HepG2 (cell line): ENCODE measurements around the gene ABCC10. TPM values are rescaled to one million over a fixed set of nuclear protein-coding genes. Genes with fewer than 3 reads are reported as not detected.
A peak's percentile ranks its signal among the peaks of the same experiment; 100 is the strongest.

Experiments used
- FOXJ3 ChIP-seq: sonication (generic); formaldehyde crosslinking; IDR thresholded peaks from 2 replicates; pipeline ENCODE4 v1.4.0; 2020; ENCODE audit warnings: missing genetic modification reagents, mild to moderate bottlenecking, borderline replicate concordance
- FOXP1 ChIP-seq, 2 experiments: fragments of 450-650 bp in 1 of 2; IDR thresholded peaks; 2 replicates each; pipeline ENCODE4 v1.6.1; 2017 to 2018; ENCODE audit warnings: antibody characterized with exemption in 1 of 2
- HNF1B ChIP-seq: sonication (generic); formaldehyde crosslinking; IDR thresholded peaks from 2 replicates; pipeline ENCODE4 v1.5.1; 2020; ENCODE audit warnings: mild to moderate bottlenecking, moderate library complexity, missing genetic modification reagents
- KDM5B ChIP-seq: sonication (generic); formaldehyde crosslinking; IDR thresholded peaks from 2 replicates; pipeline ENCODE4 v1.4.0; 2020; ENCODE audit warnings: missing genetic modification reagents, mild to moderate bottlenecking, borderline replicate concordance
- KMT2A ChIP-seq: sonication (generic); formaldehyde crosslinking; IDR thresholded peaks from 2 replicates; pipeline ENCODE4 v1.4.0; 2020; ENCODE audit warnings: missing genetic modification reagents
- MEIS2 ChIP-seq: sonication (generic); formaldehyde crosslinking; IDR thresholded peaks from 2 replicates; pipeline ENCODE4 v1.9.0; 2021; ENCODE audit warnings: mild to moderate bottlenecking, missing genetic modification reagents
- PITX1 ChIP-seq: sonication (generic); formaldehyde crosslinking; IDR thresholded peaks from 2 replicates; pipeline ENCODE4 v1.5.1; 2020; ENCODE audit warnings: mild to moderate bottlenecking, missing genetic modification reagents
- POGZ ChIP-seq: sonication (generic); formaldehyde crosslinking; IDR thresholded peaks from 2 replicates; pipeline ENCODE4 v1.4.0; 2020; ENCODE audit warnings: mild to moderate bottlenecking, missing genetic modification reagents
- SALL1 ChIP-seq: sonication (generic); formaldehyde crosslinking; IDR thresholded peaks from 2 replicates; pipeline ENCODE4 v1.8.0; 2022; ENCODE audit warnings: mild to moderate bottlenecking, missing genetic modification reagents
- THAP8 ChIP-seq: sonication (generic); formaldehyde crosslinking; IDR thresholded peaks from 2 replicates; pipeline ENCODE4 v1.5.1; 2020; ENCODE audit warnings: missing genetic modification reagents, mild to moderate bottlenecking, borderline replicate concordance
- ZBTB44 ChIP-seq: sonication (generic); formaldehyde crosslinking; IDR thresholded peaks from 2 replicates; pipeline ENCODE4 v1.4.0; 2020; ENCODE audit warnings: missing genetic modification reagents
- ZNF407 ChIP-seq: sonication (generic); formaldehyde crosslinking; IDR thresholded peaks from one replicate; pipeline ENCODE4 v1.5.1; 2020; ENCODE audit warnings: mild to moderate bottlenecking, missing genetic modification reagents; ENCODE audit errors: not compliant biosample characterization
- ZNF775 ChIP-seq: sonication (generic); formaldehyde crosslinking; IDR thresholded peaks from 2 replicates; pipeline ENCODE4 v1.4.0; 2020; ENCODE audit warnings: missing genetic modification reagents, mild to moderate bottlenecking, moderate library complexity, borderline replicate concordance
- polyA plus RNA-seq, 8 experiments: library from polyadenylated mRNA; depleted of rRNA in 3 of 8; stranded (reverse) in 7 of 8; unstranded in 1 of 8; fragments of >200 nt; fragmentation: Illumina TruSeq in 4 of 8; extraction: Trizol in 4 of 8; gene quantifications; 2 replicates each; pipeline versions ENCODE4 v1.2.1 to v1.2.3, GENCODE V29; 2011 to 2016; ENCODE audit warnings: low read depth in 4 of 8, missing spikeins in 1 of 8, mixed read lengths in 1 of 8; ENCODE audit not compliant: insufficient read depth in 1 of 8
- total RNA-seq, 5 experiments: library from RNA; depleted of rRNA; stranded (reverse); fragments of >200 nt; fragmentation: Illumina TruSeq; extraction: Trizol; gene quantifications; 2 replicates each; pipeline ENCODE4 v1.2.3, GENCODE V29; 2016; ENCODE audit warnings: low read depth in 1 of 5
- TF ChIP-seq, protein P1 (sequence below): IDR thresholded peaks from 2 replicates; pipeline ENCODE4 v1.6.1; 2016; ENCODE audit warnings: missing genetic modification reagents, missing compliant biosample characterization
- TF ChIP-seq, protein P2 (sequence below): sonication (generic); IDR thresholded peaks from 2 replicates; pipeline ENCODE4 v1.6.1; 2016; ENCODE audit warnings: low read depth, borderline replicate concordance

Gene ABCC10
- total and polyA plus RNA-seq, 2 of the 13 experiments (the other 11 are each of a cell fraction or from before 2014, with no cell fraction given): 16.0 to 24.3 TPM

DNA sequence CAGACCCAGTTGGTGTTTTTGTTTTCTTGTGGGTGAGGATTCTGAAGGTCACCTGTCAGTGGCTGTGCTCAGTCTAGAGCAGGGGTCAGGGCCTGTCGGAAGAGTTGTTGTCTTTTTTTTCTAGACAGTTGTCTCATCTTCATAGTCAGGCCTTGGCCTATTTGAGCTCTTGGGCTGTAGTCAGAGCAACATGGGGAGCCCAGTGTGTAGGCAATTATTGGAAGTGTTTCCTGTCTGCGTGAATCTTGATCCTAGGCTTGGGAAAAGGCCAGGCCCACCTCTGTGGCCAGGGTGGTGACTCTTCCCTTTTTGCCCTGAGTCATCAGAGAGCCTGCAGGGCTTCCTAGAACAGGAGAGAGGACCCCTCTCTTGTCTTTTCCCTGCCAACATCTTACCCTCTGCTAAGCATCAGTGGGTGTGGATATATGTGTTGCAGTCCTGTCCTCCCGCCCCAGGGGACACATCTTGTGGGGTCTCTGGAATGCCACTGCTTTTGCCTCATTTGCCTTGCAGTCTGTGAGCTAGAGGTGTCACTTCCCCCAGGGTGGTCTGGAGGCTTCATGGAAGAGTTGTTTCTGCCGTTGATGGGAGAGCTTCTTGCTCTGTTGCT, 61.4 kb downstream of the ABCC10 start (continued):
- TF ChIP-seq ZNF407 (CRISPR knock-in tag) (peak; percentile 90), MEIS2 (CRISPR knock-in tag) (peak; percentile 96), KMT2A (no peak), KDM5B (CRISPR knock-in tag) (0 out of 2 replicates have a peak, but pooled peaks have one; percentile 40), FOXP1 (IDR thresholded peaks at IDR 0.05) (no peak), FOXP1 (CRISPR knock-in tag; IDR thresholded peaks at IDR 0.05) (peak; percentile 86), ZNF775 (no peak), THAP8 (no peak), POGZ (CRISPR knock-in tag) (no peak), PITX1 (CRISPR knock-in tag) (peak; percentile 76), SALL1 (CRISPR knock-in tag) (peak; percentile 78), HNF1B (CRISPR knock-in tag) (peak; percentile 69; the same call in 1 of the 2 replicates), ZBTB44 (CRISPR knock-in tag) (no peak), FOXJ3 (CRISPR knock-in tag) (peak; percentile 67)
- TF ChIP-seq, protein P1, sequence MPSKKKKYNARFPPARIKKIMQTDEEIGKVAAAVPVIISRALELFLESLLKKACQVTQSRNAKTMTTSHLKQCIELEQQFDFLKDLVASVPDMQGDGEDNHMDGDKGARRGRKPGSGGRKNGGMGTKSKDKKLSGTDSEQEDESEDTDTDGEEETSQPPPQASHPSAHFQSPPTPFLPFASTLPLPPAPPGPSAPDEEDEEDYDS (CRISPR knock-in tag): peak; percentile 24; the same call in 1 of the 2 replicates
- TF ChIP-seq, protein P2, sequence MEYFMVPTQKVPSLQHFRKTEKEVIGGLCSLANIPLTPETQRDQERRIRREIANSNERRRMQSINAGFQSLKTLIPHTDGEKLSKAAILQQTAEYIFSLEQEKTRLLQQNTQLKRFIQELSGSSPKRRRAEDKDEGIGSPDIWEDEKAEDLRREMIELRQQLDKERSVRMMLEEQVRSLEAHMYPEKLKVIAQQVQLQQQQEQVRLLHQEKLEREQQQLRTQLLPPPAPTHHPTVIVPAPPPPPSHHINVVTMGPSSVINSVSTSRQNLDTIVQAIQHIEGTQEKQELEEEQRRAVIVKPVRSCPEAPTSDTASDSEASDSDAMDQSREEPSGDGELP: peak; percentile 46; the same call in 1 of the 2 replicates
